ENCODE data around the gene SHANK1. TPM values are rescaled to one million over a fixed set of nuclear protein-coding genes. Genes with fewer than 3 reads are reported as not detected.
"Not testable (repeated sequence)": the region's sequence is repeated elsewhere in the genome, so short reads cannot be mapped to it uniquely, and the experiment has no call there.

Gene SHANK1
- total RNA-seq, 1 donor from 2014 or later = 0.32 TPM

DNA sequence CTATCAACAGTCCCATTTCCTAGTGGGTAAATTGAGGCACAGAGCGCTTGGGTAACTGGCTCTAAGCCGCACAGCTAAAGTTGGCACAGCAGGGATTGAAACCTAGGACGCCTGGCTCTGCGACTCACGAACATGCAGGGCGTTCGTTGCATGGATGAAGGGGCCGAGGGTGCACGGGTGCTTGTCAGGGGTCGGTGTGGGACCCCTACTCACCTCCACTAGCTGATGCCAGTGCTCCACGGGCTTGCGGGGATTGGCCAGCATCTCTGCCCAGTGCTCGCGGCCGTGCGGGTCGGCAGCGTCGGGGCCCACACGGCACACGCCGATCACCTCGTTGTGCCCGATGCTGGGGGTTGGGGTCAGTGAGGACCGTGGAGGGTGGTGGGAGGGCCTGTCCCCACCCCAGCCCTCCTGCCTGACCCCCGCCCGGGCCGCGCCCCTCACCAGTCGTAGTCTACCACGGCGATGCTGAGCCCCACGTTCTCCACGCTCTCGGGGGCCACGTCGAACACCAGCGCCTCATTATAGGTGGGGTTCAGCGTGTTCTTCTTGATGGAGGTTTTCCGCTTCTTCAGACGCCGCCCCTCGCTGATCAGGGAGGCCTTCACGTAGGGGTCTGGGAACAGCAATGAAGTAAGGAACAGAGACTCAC lies 94.5 kb downstream of the SHANK1 start:
- intact Hi-C loops (cut with micrococcal nuclease) = no loop called here
- ATAC-seq = no peak
- DNase-seq = no peak

DNA sequence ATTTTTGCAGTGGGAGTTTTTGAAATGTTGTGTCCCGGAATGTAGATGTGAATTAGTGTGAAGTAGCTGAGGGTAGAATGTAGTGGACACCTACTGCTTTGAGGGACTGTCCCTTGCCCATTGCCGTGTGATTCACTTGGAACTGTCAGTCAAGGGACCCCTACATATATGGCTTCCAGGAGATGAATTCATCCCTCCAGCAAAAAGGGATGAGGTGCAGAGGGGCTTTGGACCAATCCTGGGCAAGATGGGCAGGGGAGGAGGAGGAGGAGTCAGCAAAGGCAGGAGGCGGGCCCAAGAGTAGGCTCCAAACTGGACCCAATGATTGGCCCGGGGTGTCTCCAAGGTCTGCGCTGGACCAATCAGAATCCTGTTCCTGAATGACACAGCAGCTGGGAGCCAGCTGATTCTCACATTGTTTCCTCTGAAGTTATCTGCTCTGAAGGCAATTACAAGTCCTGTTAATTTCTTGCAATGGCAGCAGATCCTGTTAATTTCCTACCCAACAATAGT lies 99.2 kb downstream of the SHANK1 start:
- DNase-seq; ATAC-seq; intact Hi-C loops (cut with micrococcal nuclease): not testable (repeated sequence)

DNA sequence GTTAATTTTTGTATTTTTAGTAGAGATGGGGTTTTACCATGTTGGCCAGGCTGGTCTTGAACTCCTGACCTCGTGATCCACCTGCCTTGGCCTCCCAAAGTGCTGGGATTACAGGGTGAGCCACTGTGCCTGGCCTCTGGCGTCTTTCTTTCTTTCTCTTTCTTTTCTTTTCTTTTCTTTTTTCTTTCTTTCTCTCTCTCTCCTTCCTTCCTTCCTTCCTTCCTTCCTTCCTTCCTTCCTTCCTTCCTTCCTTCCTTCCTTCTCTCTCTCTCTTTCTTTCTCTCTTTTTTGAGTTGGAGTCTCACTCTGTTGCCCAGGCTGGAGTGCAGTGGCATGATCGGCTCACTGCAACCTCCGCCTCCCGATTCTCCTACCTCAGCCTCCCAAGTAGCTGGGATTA lies 100.4 kb downstream of the SHANK1 start:
- intact Hi-C loops (cut with micrococcal nuclease); ATAC-seq; DNase-seq: not testable (repeated sequence)

DNA sequence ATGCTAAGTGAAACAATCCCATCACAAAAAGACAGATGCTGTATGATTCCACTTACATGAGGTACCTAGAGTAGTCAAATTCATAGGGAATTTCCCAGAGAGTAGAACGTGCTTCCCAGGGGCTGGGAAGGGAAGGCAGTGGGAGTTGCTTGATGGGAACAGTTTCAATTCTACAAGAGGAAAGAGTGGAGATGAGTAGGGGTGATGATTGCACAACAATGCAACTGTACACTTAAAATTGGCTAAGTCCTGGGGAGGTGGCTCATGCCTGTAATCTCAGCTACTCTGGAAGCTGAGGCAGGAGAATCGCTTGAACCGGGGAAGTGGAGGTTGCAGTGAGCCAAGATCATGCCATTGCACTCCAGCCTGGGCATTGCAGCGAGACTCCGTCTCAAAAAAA lies 101.2 kb downstream of the SHANK1 start:
- intact Hi-C loops (cut with micrococcal nuclease); ATAC-seq; DNase-seq: not testable (repeated sequence)

DNA sequence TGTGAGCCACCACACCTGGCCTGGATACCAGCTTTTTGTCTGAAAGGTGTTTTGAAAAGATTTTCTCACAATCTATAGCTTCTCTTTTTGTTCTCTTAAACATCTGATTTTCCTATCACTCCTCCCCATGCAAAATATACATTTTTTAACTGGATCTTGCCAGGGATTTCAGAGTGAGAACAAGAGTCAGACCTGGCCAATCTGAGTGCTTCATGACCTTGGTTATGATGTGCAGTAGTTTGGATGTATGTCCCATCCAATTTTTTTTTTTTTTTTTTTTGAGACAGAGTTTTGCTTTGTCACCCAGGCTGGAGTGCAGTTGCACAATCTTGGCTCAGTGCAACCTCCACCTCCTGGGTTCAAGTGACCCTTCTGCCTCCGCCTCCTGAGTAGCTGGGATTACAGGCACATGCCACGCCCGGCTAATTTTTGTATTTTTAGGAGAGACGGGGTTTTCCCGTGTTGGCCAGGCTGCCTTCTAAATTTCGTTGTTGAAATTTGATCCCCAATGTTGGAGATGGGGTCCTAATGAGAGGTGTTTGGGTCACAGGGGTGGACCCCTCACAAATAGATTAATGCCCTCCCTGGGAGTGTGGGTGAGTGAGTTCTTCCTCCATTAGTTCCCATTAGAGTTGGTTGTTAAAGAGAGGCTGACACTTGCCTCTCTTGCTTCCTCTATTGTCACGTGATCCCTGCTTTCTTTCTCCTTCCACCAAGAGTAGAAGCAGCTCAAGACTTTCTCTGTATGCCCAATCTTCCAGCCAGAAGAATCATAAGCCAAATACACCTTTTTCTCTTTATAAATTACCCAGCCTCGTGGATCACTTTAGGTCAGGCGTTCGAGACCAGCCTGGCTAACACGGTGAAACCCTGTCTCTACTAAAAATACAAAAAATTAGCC lies 106.8 kb downstream of the SHANK1 start:
- DNase-seq; intact Hi-C loops (cut with micrococcal nuclease); ATAC-seq: not testable (repeated sequence)

Other genes starting within 250 kb of the SHANK1 start
- 79.5 TPM for gene EMC10, start 243.3 kb downstream of the SHANK1 start, total RNA-seq
- gene GARIN5A, start 243.0 kb downstream of the SHANK1 start, total RNA-seq = 1.2 TPM
- gene JOSD2, start 208.6 kb downstream of the SHANK1 start, total RNA-seq = 35.2 TPM
- gene ASPDH, start 205.9 kb downstream of the SHANK1 start, total RNA-seq = not detected
- gene LRRC4B, start 151.4 kb downstream of the SHANK1 start, total RNA-seq = 0.62 TPM
- gene SYT3, start 79.9 kb downstream of the SHANK1 start, total RNA-seq = 0.15 TPM
- 2.7 TPM for gene C19orf81, start 70.4 kb downstream of the SHANK1 start, total RNA-seq
- 2.9 TPM for gene CLEC11A, start 3.6 kb upstream of the SHANK1 start, total RNA-seq
- not detected for gene GPR32, start 50.7 kb upstream of the SHANK1 start, total RNA-seq
- not detected for gene ACP4, start 70.6 kb upstream of the SHANK1 start, total RNA-seq
- not detected for gene KLK1, start 104.0 kb upstream of the SHANK1 start, total RNA-seq
- gene KLK15, start 113.8 kb upstream of the SHANK1 start, total RNA-seq = not detected
- not detected for gene KLK3, start 135.1 kb upstream of the SHANK1 start, total RNA-seq
- gene KLK2, start 153.6 kb upstream of the SHANK1 start, total RNA-seq = not detected
- not detected for gene KLK4, start 191.6 kb upstream of the SHANK1 start, total RNA-seq
- gene KLK5, start 233.2 kb upstream of the SHANK1 start, total RNA-seq = not detected
- gene KLK6, start 249.8 kb upstream of the SHANK1 start, total RNA-seq = not detected